Measurements from ENCODE around the gene ACTL6B. TPM values are rescaled to one million over a fixed set of nuclear protein-coding genes. Genes with fewer than 3 reads are reported as not detected.

The ACTL6B gene
- total and polyA plus RNA-seq, 9 of the 15 experiments (the other 6 are each of a cell fraction or from before 2014, with no cell fraction given) = not detected

- peak; percentile 18; the same call in 1 of the 2 replicates for TF ChIP-seq PHF8 (IDR thresholded peaks at IDR 0.05; ENCODE audit: borderline replicate concordance, low read length)
- TF ChIP-seq, protein P1, sequence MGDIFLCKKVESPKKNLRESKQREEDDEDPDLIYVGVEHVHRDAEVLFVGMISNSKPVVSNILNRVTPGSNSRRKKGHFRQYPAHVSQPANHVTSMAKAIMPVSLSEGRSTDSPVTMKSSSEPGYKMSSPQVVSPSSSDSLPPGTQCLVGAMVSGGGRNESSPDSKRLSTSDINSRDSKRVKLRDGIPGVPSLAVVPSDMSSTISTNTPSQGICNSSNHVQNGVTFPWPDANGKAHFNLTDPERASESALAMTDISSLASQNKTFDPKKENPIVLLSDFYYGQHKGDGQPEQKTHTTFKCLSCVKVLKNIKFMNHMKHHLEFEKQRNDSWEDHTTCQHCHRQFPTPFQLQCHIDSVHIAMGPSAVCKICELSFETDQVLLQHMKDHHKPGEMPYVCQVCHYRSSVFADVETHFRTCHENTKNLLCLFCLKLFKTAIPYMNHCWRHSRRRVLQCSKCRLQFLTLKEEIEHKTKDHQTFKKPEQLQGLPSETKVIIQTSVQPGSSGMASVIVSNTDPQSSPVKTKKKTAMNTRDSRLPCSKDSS (IDR thresholded peaks at IDR 0.05; ENCODE audit: low read depth, partially characterized antibody) = no peak
Measured at GRCh38 chr7:100693312-100694097, 37.3 kb upstream of the ACTL6B start (continued).

DNA sequence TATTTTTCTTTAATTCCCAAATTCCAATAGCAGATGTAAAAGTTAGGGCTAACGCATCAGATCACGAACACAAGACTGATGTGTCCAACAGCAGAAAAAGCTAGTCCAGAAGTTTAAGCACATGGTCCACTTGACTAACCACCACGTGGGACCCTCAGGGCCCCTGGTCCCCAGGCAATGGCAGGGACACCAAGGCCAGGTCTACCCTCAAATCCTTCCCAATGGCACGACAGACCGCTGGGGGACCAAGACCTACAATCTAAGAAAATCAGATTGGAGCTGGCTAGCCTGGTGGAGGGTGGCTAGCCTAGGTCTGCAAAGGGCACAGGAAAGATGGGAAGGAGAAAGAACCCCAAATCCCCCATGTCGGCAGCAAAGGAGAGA is 36.3 kb upstream of the ACTL6B start:
- Histone ChIP-seq H3K4me1 (replicated peaks in 1 of 2; ENCODE audit: control insufficient read depth in 2 of 2, insufficient read depth in 2 of 2, low read length in 2 of 2) (peaks cover 17 to 59% of the 10 kb centered on the region in 2 experiments), H3K27ac (ENCODE audit: extremely low read depth, low read depth, low read length) (peak overlapping the region; percentile 86), H4K20me1 (replicated peaks; ENCODE audit: control insufficient read depth, insufficient read depth, low read length) (peaks cover 24% of the 10 kb centered on the region), H3K9me1 (ENCODE audit: control insufficient read depth, insufficient read depth, low read length) (no peaks in the 10 kb centered on the region), H3K4me3 (peak overlapping the region; percentile 92), H3K36me3 (ENCODE audit: control insufficient read depth, insufficient read depth, low read length) (peaks cover 35% of the 10 kb centered on the region; the same call in 2 of the 3 replicates), H3K4me2 (ENCODE audit: insufficient read depth, low read length) (peak overlapping the region; percentile 92), H3K9me3 (replicated peaks; ENCODE audit: control insufficient read depth, insufficient read depth, low read depth, low read length) (no peaks in the 10 kb centered on the region), H3K79me2 (ENCODE audit: control insufficient read depth, insufficient read depth, low read length) (peaks cover 57% of the 10 kb centered on the region), H3K27me3 (ENCODE audit: control insufficient read depth in 2 of 2, insufficient read depth in 2 of 2, low read length in 2 of 2) (no peaks in the 10 kb centered on the region), H3K9ac (ENCODE audit: insufficient read depth in 1 of 2, low read depth in 2 of 2, low read length in 2 of 2) (peak overlapping the region; percentile 90 to 99), H2AFZ (ENCODE audit: low read depth, low read length) (no peak overlapping the region)
- peak; percentile 5; the same call in 2 of the 3 replicates for ATAC-seq
- FAIRE-seq = peak; percentile 59
- DNase-seq (ENCODE audit: extremely low read depth in 1 of 4, low spot score in 3 of 4) = peak in 2 of 4 experiments; percentile 21 to 23
- in situ Hi-C loops (cut with MboI) = no loop called here
- WGBS (ENCODE audit: insufficient coverage, low coverage, missing lambda C conversion rate) = 13% methylated on average over 6 of the region's 6 CpGs
- ChIA-PET CTCF (ENCODE audit: low intra/inter-chr PET ratio) (interaction anchor here (0.7 to 1.4 kb wide), 2 partner anchors 128 to 160 kb away, joined by 3 read pairs; partner anchors contain the start of gene SLC12A9), POLR2A (interaction anchor here (1.1 to 2.5 kb wide), 9 partner anchors 10 to 183 kb away, joined by 3 to 16 read pairs (median 7); partner anchors contain the start of genes FBXO24, POP7 and SRRT)
- intact Hi-C loops (cut with micrococcal nuclease) = loop anchor here (2.0 to 5.0 kb wide), 3 partner anchors 50 to 160 kb away; partner anchors contain the start of genes SLC12A9 and TFR2
- no TSS peak for BruUV-seq (replicated peaks)
- TF ChIP-seq PTRF (tag; IDR thresholded peaks at IDR 0.05) (no peak), PHF21A (IDR thresholded peaks at IDR 0.05; ENCODE audit: borderline replicate concordance, low read depth) (no peak), SIN3A (IDR thresholded peaks at IDR 0.05; ENCODE audit: borderline replicate concordance in 2 of 2, control insufficient read depth in 1 of 2, low read depth in 2 of 2, low read length in 2 of 2) (peak in 1 of 2 experiments; percentile 10; a peak in 1 of 4 replicates), PCBP1 (IDR thresholded peaks at IDR 0.05; ENCODE audit: low read depth, low read length, poor library complexity, severe bottlenecking) (no peak), CBFB (CRISPR knock-in tag; IDR thresholded peaks at IDR 0.05) (no peak), EP400 (IDR thresholded peaks at IDR 0.05) (peak; percentile 46; the same call in 1 of the 2 replicates), HBP1 (CRISPR knock-in tag; IDR thresholded peaks at IDR 0.05) (no peak), MXI1 (IDR thresholded peaks at IDR 0.05; ENCODE audit: low read depth, low read length) (0 out of 2 replicates have a peak, but pooled peaks have one; percentile 48), MYC (IDR thresholded peaks at IDR 0.05; ENCODE audit: low read depth, low read length) (peak; percentile 46; the same call in 1 of the 2 replicates), MYC (CRISPR knock-in tag; IDR thresholded peaks at IDR 0.05; ENCODE audit: borderline replicate concordance, low read depth) (no peak), FOXA1 (IDR thresholded peaks at IDR 0.05; ENCODE audit: borderline replicate concordance) (no peak), NFIX (CRISPR knock-in tag; IDR thresholded peaks at IDR 0.05; ENCODE audit: low read depth) (no peak)
- TF ChIP-seq, protein P2, sequence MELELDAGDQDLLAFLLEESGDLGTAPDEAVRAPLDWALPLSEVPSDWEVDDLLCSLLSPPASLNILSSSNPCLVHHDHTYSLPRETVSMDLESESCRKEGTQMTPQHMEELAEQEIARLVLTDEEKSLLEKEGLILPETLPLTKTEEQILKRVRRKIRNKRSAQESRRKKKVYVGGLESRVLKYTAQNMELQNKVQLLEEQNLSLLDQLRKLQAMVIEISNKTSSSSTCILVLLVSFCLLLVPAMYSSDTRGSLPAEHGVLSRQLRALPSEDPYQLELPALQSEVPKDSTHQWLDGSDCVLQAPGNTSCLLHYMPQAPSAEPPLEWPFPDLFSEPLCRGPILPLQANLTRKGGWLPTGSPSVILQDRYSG (tag; conservative IDR thresholded peaks at IDR 0.05; ENCODE audit: low read depth) = no peak

Data from K562 (cell line).